Esophagus squamous epithelium (tissue), 4 donors: ENCODE measurements around the gene ENGASE.

Experiments used
- CTCF ChIP-seq, 6 experiments: fragments of 450-650 bp in 4 of 6; fragments of 200-600 bp in 2 of 6; sonication (generic) in 2 of 6; IDR thresholded peaks; one replicate each; pipeline ENCODE4 v1.5.1; 2016 to 2019; ENCODE audit warnings: antibody characterized with exemption in 6 of 6, mild to moderate bottlenecking in 4 of 6, moderate library complexity in 4 of 6
- POLR2A ChIP-seq, 4 donors: fragments of 450-650 bp; IDR thresholded peaks; one replicate each; pipeline ENCODE4 v1.6.1; 2017; ENCODE audit warnings: antibody characterized with exemption in 4 of 4, mild to moderate bottlenecking in 4 of 4, moderate library complexity in 3 of 4

DNA sequence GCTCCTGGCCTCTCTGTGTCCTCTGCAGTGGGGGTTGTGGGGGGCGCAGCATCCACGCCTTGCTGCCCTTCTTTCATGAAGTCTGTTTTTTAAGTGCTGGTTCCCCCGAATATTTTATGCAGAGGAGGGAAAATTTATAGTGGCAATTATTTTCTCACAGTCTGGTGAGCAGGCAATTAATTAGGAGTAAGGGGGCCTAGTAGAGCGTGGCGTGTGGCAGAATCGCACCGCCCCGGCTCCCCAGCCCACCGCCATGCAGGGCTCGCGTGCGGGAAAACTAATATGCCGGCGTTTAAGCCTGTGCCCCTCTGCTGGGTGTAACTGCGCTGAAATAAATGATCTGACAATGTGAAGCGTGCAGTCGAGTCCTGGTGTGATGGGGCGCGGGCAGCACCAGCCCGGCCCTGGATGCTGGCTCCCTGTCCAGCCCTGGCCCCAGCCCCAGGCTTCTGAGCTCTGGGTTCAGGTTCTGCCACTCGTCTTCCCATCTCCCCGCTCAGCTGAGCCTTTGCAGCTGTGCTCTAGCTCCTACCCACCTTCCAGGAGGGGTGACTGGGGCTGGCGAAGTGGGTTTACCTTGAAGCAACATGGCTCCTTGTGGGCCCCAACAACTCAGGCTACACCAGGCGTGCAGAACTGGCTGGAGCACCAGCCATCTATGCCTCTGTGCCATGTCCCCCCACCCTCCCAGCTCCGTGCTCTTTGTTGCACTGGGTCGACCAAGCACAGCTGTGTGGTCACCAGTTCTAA is 13.8 kb downstream of the ENGASE start:
- TF ChIP-seq CTCF (IDR thresholded peaks at IDR 0.05) (no peak), POLR2A (IDR thresholded peaks at IDR 0.05) (no peak)
